Measurements from ENCODE around the gene SIRPG.

SIRPG gene

DNA sequence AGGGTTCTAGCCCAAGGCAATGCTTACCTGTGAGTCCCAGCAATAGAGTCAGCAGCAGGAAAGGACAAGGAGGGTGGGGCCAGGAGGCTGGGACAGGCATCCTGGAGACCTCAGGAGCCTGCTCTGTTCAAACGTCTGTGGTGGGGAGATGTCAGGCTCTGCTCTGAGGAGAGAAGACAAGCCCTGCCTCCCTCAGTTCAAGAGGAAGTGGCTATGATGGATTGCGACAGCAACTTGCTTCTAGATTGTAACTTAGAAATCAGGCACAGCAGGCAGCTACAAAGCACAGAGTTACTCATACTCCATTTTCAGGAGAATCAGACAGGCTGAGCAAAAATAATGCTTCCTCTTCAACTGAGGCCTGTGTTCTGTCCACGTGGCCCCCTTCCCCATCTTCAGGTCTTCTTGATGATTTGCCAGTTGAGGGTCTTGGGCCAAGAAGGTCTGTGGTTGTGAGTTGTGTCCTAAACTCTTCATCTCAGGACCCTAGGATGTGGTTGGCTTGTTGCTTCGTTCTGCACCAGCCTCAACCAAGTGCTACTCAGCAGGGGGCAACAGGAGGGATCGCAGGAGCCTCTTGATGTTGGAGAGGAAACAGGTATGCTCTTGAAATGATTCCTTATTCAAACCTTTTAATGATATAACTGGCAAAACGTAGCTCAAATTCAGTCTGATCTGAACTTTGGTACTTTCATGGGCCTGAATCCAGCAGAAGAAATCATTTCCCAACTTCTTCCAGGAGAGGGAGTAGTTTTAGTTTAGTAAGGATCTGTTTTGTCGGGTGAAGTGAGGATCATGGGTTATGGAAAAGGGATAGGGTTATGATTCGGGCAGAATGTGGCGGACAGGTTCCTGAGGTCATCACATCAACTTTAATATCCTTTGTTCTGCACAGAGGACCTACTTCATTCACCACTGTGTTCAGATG, 68.8 kb downstream of the SIRPG start:
- FAIRE-seq, result no peak

GRCh38 chr20:1587781-1588532, 69.6 kb downstream of the SIRPG start:
- FAIRE-seq, result no peak

- no peak for FAIRE-seq
These were observed 78.1 kb downstream of the SIRPG start for GRCh38 chr20:1579488-1579887.
